Stomach smooth muscle (tissue), 2 donors: Measurements from ENCODE around the gene SHISA5.

Source experiments
- H3K27ac ChIP-seq: one replicate; pipeline ENCODE4 v1.7.0; 2013; ENCODE audit warnings: mild to moderate bottlenecking, low read length, inconsistent platforms
- H3K27me3 ChIP-seq, 2 donors: one replicate each; pipeline ENCODE4 v1.7.0; 2013; ENCODE audit warnings: low read length in 2 of 2; ENCODE audit not compliant: insufficient read depth in 2 of 2, control insufficient read depth in 1 of 2
- H3K36me3 ChIP-seq, 2 donors: one replicate each; pipeline ENCODE4 v1.7.0; 2013; ENCODE audit warnings: low read length in 2 of 2; ENCODE audit not compliant: control insufficient read depth in 2 of 2, insufficient read depth in 2 of 2
- H3K4me1 ChIP-seq: one replicate; pipeline ENCODE4 v1.7.0; 2013; ENCODE audit warnings: low read length; ENCODE audit not compliant: control insufficient read depth, insufficient read depth
- H3K4me3 ChIP-seq, 2 donors: one replicate each; pipeline ENCODE4 v1.7.0; 2013; ENCODE audit warnings: low read length in 2 of 2
- H3K9ac ChIP-seq, 2 donors: one replicate each; pipeline ENCODE4 v1.7.0; 2013; ENCODE audit warnings: low read length in 2 of 2, mild to moderate bottlenecking in 1 of 2
- H3K9me3 ChIP-seq, 2 donors: one replicate each; pipeline ENCODE4 v1.7.0; 2013; ENCODE audit warnings: low read length in 2 of 2; ENCODE audit not compliant: control insufficient read depth in 2 of 2
- donor health status: healthy.
- donor health status: Pancreatic carcinoma.

The SHISA5 gene

GRCh38 chr3:48519277-48519643 lies 15.3 kb upstream of the SHISA5 start:
- H3K9me3 ChIP-seq = no peaks in the 10 kb centered on the region
- no peaks in the 10 kb centered on the region for H3K27me3 ChIP-seq
- no peak overlapping the region for H3K27ac ChIP-seq
- H3K9ac ChIP-seq = no peak overlapping the region
- no peaks in the 10 kb centered on the region for H3K4me1 ChIP-seq
- H3K36me3 ChIP-seq = no peaks in the 10 kb centered on the region
- no peak overlapping the region for H3K4me3 ChIP-seq

DNA sequence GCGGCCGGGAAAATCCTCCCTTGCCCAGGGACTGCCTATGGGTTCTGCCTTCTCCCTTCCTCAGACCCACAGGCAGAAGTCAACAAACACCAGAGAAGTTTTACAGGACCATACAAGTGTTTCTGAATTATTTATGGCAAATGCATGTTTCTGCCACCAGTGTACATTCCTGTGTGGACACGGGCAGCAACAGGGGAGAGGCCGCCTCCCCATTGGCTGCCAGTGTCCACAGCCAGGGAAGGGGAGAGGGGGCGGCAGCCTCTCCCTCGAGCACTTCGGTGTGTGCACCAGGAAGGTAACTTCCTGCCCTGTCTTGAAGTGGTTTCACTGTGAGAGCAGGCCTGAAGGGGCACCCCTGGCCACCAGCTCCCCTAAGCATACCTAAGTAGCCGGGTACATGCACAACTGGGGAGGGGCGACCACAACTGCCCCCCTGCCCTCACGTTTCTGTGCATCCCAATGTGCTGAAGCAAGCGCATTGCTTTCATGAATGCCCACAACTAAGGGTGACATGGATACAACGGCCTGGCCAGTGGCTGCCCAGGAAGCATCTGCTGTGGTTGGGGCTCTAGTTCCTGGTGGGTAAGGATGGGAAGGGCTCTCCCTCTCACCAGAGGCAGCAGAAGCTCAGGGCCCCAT lies 14.8 kb upstream of the SHISA5 start:
- H3K36me3 ChIP-seq = no peaks in the 10 kb centered on the region
- H3K27me3 ChIP-seq = no peaks in the 10 kb centered on the region
- no peaks in the 10 kb centered on the region for H3K4me1 ChIP-seq
- no peak overlapping the region for H3K9ac ChIP-seq
- no peak overlapping the region for H3K4me3 ChIP-seq
- no peak overlapping the region for H3K27ac ChIP-seq
- H3K9me3 ChIP-seq = no peaks in the 10 kb centered on the region

- Histone ChIP-seq H3K27me3 (no peaks in the 10 kb centered on the region), H3K9ac (no peak overlapping the region), H3K27ac (no peak overlapping the region), H3K4me3 (no peak overlapping the region), H3K36me3 (no peaks in the 10 kb centered on the region), H3K4me1 (no peaks in the 10 kb centered on the region), H3K9me3 (no peaks in the 10 kb centered on the region)
Measured at GRCh38 chr3:48518069-48518468, 14.1 kb upstream of the SHISA5 start.

- no peaks in the 10 kb centered on the region for H3K36me3 ChIP-seq
- no peaks in the 10 kb centered on the region for H3K9me3 ChIP-seq
- H3K4me1 ChIP-seq = no peaks in the 10 kb centered on the region
- no peak overlapping the region for H3K9ac ChIP-seq
- H3K4me3 ChIP-seq = no peak overlapping the region
- H3K27me3 ChIP-seq = no peaks in the 10 kb centered on the region
- no peak overlapping the region for H3K27ac ChIP-seq
Measured at GRCh38 chr3:48516571-48516970, 12.6 kb upstream of the SHISA5 start.

DNA sequence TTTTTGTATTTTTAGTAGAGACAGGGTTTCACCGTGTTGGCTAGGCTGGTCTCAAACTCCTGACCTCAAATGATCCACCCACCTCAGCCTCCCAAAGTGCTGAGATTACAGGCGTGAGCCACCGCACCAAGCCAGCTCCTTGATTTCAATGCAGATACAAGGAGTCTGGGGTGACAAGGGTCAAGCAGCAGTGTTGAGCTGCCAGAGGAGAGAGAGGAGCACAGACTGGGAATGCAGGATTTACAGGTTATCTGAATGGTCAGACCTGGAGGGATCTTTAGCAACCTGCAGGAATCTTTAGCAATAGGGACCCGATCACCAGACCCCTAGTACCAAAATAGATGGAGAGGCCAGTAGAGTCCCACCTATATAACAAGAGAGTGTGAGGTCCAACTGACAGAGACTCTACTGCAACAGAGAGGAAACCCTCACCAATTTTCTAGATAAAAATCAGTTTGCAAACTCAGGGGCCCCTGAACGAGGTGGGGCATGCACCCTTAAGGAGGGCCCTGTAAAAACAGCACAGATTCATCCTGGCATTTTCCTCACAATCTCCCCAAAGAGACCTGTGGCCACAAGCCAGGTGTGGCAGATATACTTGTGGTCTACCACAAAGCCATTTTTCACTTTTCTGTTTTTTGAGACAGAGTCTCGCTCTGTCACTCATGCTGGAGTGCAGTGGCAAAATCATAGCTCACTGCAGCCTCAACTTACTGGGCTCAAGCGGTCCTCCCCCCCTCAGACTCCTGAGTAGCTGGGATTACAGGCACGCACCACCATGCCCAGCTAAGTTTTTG lies 10.7 kb upstream of the SHISA5 start:
- Histone ChIP-seq H3K4me3 (no peak overlapping the region), H3K27me3 (no peaks in the 10 kb centered on the region), H3K9ac (no peak overlapping the region)

DNA sequence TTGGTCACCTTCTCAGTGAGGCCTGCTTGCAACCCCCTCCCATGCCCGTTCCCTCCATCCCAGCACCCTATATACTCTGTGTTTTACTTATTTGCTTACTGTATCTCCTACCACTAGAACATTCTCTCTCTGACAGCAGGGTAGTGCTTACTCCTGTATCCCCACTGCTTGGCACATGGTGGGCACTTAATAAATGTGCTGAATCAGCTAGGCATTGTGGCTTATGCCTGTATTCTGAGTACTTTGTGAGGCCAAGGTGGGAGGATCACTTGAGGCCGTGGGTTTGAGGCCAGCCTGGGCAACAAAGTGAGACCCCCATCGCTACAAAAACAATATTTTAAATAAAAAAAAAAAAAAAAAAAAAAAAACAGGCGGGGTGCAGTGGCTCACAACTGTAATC lies 7.6 kb upstream of the SHISA5 start:
- no peaks in the 10 kb centered on the region for H3K9me3 ChIP-seq
- no peak overlapping the region for H3K9ac ChIP-seq
- no peak overlapping the region for H3K4me3 ChIP-seq
- H3K27me3 ChIP-seq = no peaks in the 10 kb centered on the region
- no peaks in the 10 kb centered on the region for H3K36me3 ChIP-seq
- no peak overlapping the region for H3K27ac ChIP-seq
- H3K4me1 ChIP-seq = no peaks in the 10 kb centered on the region

More for the DNA sequence above, 10.7 kb upstream of the SHISA5 start:
- Histone ChIP-seq H3K4me1 (no peaks in the 10 kb centered on the region), H3K36me3 (no peaks in the 10 kb centered on the region), H3K27ac (no peak overlapping the region), H3K9me3 (no peaks in the 10 kb centered on the region)

DNA sequence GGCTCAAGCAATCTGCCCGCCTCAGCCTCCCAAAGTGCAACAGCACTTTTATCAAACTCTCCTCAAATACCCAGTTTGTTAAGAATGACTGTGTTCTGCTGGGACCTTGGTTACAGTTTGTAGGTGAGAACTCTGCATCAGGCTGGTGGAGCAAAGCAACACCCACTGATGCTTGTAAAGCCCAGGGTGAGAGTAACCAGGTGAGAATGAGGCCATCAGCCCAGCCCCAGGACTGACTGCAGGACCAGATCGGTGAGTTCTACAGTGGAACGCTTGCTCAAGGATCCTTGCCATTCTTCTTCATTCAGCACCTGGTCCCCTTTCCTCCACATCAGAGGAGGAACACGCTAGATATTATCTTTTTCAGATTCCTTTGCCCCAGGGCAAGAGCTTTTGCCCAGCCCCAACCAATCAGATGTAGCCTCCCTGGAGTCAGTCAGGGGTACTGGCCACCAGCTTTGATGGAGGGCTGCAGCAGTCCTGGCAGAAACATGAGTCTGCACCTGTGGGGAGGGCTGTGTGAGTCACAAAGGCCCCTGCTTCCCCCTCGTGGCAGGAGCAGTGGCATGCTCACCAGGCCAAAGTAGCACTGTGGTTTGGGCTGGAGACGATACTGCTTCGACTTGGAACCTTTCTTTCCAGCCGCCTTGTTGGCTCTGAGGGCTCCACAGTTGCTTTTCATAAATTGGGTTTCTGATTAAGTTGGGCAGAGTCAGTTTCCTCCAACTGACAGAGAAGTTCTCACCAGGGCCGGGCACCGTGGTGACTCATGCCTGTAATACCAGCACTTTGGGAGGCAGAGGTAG lies 3.5 kb upstream of the SHISA5 start:
- Histone ChIP-seq H3K9ac (no peak overlapping the region), H3K36me3 (no peaks in the 10 kb centered on the region), H3K27me3 (no peaks in the 10 kb centered on the region), H3K9me3 (no peaks in the 10 kb centered on the region), H3K4me1 (peaks cover 15% of the 10 kb centered on the region), H3K27ac (no peak overlapping the region), H3K4me3 (no peak overlapping the region)

- peaks cover 15% of the 10 kb centered on the region for H3K4me1 ChIP-seq
- no peak overlapping the region for H3K27ac ChIP-seq
Measured at GRCh38 chr3:48505968-48506504, 2.1 kb upstream of the SHISA5 start.

DNA sequence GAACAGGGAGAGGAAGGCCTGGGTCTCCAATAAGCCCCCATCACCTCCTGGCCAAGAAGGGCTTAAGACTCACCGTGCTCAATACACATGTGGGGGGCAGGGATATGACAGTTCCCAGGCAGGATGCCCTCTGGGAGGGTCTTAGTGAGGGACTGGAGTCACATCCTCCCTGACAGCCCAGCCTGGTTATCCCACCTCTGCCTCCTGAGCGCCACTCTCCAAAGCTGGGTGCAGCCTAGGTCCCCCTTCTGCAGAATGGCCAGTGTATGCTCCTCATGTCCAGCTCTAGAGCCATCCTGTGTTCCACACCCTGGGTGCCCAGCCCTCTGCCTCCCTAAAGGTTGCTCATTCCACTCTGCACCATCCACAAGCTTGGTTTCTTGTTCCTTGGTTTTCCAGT lies 1.2 kb upstream of the SHISA5 start:
- Histone ChIP-seq H3K9ac (peak overlapping the region; percentile 81 to 90), H3K27ac (peak overlapping the region; percentile 90), H3K4me3 (peak overlapping the region in 1 of 2 donors; percentile 68)

More at GRCh38 chr3:48505968-48506504, 2.1 kb upstream of the SHISA5 start:
- Histone ChIP-seq H3K9me3 (no peaks in the 10 kb centered on the region), H3K36me3 (no peaks in the 10 kb centered on the region), H3K4me3 (no peak overlapping the region), H3K9ac (no peak overlapping the region), H3K27me3 (no peaks in the 10 kb centered on the region)

GRCh38 chr3:48503401-48504050 lies 448 bp downstream of the SHISA5 start:
- H3K9ac ChIP-seq = peak overlapping the region; percentile 78 to 81

More for the DNA sequence above, 1.2 kb upstream of the SHISA5 start:
- H3K27me3 ChIP-seq = no peaks in the 10 kb centered on the region
- H3K36me3 ChIP-seq = peaks cover 0 to 2% of the 10 kb centered on the region in 2 donors
- peaks cover 15% of the 10 kb centered on the region for H3K4me1 ChIP-seq
- H3K9me3 ChIP-seq = no peaks in the 10 kb centered on the region

More at GRCh38 chr3:48503401-48504050, 448 bp downstream of the SHISA5 start:
- Histone ChIP-seq H3K36me3 (peaks cover 2 to 4% of the 10 kb centered on the region in 2 donors), H3K4me1 (peaks cover 15% of the 10 kb centered on the region), H3K27me3 (no peaks in the 10 kb centered on the region), H3K4me3 (peak overlapping the region; percentile 68 to 86), H3K27ac (peak overlapping the region; percentile 90), H3K9me3 (no peaks in the 10 kb centered on the region)
